ENCODE results near the gene LPXN. TPM values are rescaled to one million over a fixed set of nuclear protein-coding genes. Genes with fewer than 3 reads are reported as not detected.
A peak's percentile ranks its signal among the peaks of the same experiment; 100 is the strongest.

LPXN gene
- polyA plus RNA-seq (ENCODE audit: insufficient read length in 12 of 12), result 1 to 10 TPM in 10 of 12 donors, not detected in 2; 2.9 to 7.8 (median 4.4) TPM
- long read RNA-seq, donor 1, partial matches to known transcripts, result 74 of 86 reads
- long read RNA-seq, donor 1, other reads (novel, unspliced or antisense), result 11 of 86 reads
- long read RNA-seq, donor 2, result 0 reads
- long read RNA-seq, donor 3, result 0 reads
- long read RNA-seq, donor 4, result 0 reads
- long read RNA-seq, donor 5, result 0 reads
- long read RNA-seq, donor 6, result 0 reads
- long read RNA-seq, donor 7, result 0 reads
- long read RNA-seq, donor 8, result 0 reads
- long read RNA-seq, donor 9, result 0 reads
- long read RNA-seq, donor 10, result 0 reads
- long read RNA-seq, donor 11, result 0 reads

DNA sequence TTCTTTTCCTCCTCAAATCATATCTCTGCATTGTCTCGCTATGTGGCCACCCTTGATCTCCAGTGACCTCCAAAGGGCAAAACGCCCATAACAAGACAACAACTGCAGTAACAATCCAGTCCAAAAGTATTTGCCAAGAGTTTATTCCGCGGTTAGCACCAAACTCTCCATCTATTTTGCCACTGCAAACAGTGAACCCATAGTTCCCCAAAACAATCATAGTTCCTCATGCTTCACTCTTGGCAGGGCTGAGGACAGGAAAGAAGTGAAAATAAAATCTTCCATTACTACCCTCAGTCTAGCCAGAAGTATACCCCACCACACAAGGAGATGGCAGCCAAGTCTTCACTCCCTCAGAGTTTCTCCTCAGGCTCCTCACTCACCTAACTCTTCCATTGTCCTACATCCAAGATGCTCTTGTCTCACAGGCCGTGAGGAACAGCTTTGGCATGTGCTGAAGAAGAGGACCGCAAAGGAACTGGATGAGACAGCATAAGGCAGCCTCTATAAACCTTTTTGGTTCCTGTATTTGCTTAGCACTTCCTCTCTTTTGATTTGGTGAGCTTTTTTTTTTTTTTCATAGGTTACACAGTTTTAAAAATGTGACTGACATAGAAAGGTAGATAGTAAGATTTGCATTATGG is at the start of gene LPXN:
Gene LPXN, minus strand, starts transcription at position 480 of the 644 bp plus-strand sequence. Its CDS starts 84 bp downstream, at position 396.
- no peak for DNase-seq

DNA sequence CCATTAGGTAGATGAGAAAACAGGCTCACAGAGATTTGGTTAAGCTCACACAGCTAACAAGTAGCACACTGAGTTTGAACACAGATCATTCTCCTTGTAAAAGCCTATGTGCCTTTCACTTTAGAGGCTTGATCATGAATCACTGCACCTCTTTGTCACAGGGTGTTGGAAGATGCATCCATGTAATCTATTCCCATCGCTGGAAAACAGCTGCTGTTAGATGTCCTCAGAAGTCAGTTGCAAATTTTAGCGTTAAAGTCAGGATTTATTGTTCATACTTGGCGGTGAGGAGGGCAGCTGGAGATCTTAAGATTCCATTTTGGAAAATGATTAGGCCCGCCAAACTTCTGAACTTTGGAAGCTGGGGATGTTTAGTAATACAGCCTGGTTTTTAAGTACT is 49.4 kb upstream of the LPXN start:
- DNase-seq, result peak; percentile 10

DNA sequence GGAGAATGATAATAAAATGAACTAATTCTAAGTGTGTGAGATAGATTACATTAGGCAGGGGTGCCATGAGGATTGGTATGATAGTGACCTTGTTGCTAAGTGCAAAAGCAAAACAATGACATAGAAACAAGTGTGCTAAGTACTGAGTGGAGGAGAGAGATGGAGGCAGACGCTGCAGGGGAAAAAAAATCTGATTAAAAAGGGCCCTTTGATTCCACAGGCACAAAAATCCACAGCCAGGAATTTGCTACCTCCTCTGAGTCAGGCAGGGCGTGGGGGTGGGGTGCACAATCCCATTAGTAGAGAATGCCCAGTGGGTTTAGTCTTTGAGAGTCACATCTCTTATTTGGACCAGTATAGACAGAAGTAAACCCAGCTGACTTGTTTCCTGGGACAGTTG is 46.7 kb upstream of the LPXN start, which contains the start of gene CNTF:
Gene CNTF, plus strand, starts transcription at position 322 of the 400 bp plus-strand sequence. CDS start 88 bp downstream, outside the sequence.
- DNase-seq, result no peak

DNA sequence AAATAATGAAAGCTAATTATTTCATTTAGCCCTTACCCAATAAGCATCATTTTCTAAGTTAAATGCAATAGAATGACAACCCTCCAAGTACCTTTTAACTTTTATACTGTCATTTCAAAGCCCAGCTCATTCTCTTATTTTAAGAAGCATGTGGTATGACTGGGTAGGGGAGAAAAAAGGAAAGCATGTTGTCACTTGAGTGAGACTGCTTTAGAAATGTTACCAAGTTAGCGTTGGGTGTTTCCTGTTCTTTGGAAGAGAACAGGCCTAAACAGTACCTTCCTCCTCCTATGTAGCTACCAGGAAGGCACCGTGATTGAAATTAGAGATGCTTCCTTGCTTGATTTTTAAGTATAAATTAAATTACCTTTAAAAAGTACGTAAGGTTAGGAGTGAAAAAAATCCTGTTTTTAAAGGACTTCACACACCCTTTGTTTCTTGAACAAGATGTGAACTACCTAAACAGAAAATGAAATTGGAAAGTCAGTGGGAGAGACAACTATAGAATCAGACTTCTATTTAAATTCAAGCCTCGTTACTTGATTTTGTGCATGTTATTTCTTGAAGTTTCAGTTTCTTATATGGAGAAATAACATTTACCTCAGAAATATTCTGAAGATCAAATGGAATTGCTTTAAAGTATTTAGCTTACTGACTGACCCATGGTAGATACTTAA is 46.1 kb upstream of the LPXN start:
- no peak for DNase-seq

DNA sequence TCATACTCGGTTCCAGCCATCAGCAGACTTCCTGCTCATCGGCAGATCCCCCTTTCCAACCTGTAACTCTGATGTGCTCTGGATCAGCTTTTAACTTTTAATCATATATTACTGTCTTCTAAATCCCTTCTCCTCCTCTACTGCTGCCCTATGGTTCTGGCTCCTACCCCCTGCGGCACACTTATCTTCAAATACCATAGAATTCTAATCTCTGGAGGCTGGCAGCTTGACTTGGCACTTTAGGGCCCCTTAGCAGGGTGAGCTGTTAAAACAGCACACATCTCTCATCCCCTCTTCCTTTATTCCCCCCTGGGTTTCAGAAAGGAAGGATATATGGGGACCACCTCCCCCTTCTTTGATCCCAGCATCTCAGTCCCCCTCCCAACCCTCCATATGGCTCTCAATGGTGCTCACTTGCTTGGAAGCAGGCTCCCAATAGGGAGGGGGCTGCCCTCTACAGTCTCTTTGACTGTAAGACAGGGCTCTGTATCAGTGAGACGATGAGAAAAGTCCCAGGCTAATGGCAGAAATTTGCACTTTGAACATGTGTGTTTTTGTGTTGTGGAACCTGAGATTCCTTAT is 42.4 kb upstream of the LPXN start:
- no peak for DNase-seq

DNA sequence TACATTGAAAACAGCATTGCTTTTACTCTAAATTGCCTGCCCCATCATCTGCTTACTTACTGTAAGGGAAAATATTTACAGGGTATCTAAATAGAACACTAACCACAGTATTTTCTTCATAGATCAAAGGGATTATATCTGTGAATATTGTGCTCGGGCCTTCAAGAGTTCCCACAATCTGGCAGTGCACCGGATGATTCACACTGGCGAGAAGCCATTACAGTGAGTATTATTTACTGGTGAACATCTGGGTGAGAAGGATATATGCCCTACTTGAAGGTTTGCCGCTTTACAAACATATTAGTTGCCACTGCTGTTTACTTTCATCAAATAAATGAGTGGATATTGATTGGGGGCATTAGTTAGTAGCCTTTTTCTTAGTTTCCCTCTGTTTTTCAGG is 40.9 kb upstream of the LPXN start:
- no peak for DNase-seq

DNA sequence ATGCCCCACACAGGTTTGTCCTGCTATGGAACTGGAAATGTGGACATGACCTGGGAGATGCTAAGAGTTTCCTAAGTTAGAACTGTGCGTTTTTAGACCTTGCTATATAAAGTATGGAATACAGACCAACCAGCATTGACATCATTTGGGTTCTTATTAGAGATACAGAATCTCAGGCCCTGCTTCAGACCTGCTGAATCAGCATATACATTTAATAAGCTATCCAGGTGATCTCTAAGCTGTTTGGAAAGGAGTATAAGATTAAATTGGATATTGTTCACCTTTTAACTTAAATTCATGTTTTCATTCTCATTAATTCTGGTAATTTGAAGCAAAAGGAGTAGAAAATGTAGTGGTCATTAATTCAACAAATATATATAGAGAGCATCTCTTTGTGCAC is 39.9 kb upstream of the LPXN start:
- DNase-seq, result no peak

DNA sequence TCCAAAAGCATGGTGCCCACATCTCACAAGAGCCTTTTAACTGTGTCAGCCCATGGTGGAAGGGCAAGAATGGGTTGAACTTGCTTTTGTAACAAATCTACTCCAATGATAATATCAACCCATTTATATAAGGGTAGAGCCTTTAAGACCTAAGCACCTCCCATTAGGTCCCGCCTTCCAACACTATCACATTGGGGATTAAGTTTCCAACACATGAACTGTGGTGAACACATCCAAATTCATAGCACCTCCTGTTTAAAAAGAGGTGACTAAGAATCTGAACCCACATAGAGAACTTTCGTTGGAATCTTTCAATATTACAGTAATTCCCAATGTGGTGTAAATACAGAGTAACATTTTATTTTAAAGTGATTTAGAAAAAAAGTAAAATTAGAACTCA is 37.6 kb upstream of the LPXN start:
- DNase-seq, result no peak

DNA sequence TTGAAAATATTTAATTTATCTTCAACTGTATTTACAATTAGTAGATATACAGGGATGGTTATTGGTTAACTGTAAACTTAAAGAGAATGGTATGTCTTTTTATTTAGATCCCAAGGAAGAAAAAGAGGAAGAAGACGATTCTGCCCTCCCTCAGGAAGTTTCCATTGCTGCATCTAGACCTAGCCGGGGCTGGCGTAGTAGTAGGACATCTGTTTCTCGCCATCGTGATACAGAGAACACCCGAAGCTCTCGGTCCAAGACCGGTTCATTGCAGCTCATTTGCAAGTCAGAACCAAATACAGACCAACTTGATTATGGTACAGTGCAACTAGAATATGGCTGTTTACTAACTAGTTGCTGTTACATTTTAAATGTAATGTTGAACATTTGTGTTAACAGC is 34.1 kb upstream of the LPXN start:
- DNase-seq, result no peak

DNA sequence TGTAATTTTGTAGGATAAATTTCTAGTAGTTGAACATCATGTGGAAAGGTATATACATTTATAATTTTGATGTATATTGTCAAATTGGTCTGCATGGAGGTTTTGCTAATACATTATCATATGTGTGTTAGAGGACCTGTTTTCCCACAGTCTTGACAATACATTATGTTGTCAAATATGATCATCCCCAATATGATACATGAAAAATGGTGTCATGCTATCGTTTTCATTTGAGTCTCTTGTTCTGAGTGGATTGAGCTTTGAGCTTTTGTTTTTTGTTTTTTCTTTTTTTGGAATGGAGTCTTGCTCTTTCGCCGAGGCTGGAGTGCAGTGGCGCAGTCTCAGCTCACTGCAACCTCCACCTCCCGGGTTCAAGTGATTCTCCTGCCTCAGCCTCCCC is 32.7 kb upstream of the LPXN start:
- DNase-seq, result no peak

DNA sequence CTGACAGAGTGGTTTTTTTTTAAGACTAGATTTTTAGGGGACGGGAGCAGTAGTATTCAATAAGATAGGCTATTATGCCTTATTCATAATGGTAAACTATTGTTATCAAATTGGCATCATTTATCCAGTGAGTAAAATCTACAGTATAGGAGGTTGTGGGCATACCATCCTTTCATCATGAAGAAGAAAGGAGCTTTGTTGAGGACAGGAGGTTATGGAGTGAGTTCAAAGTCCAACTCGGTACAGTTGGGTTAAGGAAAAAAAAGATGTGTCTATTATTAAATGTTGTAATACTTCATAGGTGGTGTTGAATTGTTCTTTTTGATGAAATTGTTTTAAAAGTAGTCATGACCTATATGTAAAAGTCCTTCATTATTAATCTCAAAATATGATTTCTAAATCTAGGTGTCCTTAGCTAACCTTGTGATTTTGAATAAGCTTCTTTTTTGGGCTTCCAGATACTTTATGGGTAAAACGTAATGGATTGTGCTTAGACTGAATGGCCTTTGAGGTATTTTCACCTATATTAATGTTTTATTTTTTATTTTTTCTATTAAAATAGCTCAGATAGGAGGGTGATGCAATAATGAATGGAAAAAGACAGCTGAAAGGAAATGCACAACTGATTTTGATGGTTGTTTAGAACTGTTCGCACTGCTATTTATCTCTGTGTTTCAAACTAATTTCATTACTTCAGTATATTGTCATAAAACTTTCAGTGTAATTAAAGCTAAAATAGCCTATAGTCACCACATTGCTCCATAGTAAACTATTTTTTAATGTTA is 31.5 kb upstream of the LPXN start:
- DNase-seq, result no peak

DNA sequence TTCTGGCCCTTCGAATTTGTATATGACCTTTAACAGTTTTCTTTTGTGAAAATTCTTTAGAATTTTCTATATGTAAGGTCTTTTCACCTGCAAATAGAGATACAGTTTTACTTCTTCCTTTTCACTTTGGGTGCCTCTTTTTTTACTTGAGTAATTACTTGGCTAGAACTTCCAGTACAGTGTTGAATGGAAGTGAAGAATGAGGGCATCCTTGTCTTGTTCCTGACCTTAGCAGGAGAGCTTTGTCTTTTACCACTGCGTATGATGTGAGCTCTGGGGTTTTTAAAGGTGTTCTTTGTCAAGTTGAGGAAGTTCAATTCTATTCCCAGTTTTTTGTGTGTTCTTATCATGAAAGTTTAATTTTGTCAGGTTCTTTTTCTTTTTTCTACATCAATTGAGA is 24.9 kb upstream of the LPXN start:
- DNase-seq, result no peak

DNA sequence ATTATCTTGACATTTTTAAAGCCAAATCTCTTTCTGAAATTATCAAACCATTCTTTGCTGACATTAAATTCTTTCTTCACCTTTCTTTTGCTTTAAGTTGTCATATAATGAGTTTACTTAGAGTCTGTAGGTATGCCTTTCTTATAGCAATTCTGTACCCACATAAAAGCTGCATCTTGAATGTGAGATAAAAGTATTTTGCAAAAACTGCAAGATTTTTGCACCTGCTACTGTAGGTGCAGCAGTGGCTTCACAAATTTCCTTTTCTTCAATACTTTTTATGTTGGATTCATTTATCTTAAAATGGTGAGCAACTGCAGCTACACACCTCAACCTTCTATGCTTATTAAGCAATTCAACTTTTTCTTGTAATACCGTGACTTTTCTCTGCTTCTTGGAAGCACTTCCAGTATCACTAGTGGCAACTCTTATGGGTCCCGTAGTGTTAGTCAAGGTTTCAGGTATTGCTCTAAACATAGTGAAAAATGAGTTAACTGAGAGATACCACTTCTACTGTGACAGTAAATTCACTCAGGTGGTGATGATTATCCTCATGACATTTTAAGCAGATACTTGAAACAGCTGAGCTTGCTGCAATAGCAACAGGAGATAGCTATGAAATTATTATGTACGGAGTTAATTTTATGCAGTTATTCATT is 22.0 kb upstream of the LPXN start:
- no peak for DNase-seq

DNA sequence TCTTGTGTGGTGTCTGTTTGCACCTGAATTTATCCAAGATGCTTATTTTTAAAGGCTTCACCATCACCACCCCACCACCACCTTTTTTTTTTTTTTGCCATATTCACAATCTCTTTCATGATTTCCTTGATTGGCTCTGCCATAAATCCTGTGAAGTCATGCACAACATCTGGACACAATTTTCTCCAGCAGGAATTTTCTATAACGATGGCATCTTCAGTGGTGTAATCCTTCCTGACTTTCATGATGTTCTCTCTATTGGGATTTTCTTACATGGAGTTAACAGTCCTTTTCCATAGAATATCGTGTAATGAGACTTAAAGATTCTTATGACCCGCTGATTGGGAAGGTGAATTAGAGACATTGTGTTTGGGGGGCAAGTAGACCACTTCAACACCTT is 21.0 kb upstream of the LPXN start:
- DNase-seq, result no peak

DNA sequence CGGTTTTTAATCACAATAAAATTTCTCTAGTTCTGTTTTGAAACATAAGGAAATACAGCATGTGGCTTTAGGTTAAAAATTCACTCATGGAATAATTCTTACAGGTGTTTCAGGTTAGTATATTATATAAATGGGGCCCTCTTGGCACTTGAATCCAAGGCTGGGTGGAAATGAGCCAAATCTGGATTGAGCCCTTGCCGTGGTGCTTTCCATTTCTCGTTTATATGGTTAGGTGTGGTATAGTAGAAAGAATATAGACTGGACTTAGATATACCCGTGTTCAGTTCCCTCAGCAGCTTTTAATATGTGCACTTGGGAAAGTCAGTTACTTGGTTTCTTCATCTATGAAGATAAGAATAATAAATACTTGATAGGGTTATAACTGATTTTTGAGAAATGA is 19.2 kb upstream of the LPXN start:
- DNase-seq, result no peak

DNA sequence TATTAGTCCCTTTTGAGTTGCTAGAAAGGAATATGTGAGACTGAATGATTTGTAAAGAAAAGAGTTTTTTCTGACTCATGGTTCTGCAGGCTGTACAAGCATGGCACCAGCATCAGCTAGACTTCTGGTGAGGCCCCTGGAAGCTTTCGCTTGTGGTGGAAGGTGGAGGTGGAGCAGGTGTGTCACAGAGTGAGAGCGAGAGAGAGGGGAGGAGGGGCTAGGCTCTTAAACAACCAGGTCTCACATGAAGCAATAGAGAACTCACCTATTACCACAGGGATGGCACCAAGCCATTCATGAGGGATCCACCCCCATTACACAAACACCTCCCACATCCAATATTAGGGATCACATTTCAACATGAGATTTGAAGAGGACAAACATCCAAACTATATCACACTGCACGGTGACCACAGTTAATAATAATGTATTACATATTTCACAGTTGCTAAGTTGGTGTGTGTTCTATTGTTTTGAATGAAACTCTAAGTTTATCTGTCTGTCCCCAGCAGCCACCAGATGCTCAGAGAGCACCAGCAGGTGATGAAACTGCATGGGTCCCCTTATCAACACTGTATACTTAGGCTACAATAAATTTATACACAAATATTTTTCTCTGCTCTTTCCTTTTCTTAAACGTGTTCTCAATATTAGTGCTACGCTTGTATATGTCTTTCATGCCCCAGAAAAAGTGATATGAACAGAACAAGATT is 17.3 kb upstream of the LPXN start:
- no peak for DNase-seq

DNA sequence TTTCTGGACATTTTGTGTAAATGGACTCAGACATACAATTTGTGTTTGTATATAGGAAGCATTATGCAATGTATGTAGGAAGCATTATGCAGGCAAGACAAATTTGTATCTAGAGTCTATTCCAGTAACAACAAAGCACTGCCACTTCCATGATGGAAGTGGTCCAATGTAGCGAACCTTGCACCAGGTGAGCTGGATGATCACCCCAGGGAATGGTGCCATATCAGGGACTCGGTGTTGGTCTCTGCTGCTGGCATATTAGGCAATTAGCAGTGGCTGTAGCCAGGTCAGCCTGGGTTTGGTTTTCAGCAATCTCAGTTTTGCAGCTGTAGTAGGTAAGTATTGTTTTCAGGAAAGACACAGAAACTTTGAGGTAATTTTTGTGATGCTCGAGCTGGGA is 16.0 kb upstream of the LPXN start:
- no peak for DNase-seq

DNA sequence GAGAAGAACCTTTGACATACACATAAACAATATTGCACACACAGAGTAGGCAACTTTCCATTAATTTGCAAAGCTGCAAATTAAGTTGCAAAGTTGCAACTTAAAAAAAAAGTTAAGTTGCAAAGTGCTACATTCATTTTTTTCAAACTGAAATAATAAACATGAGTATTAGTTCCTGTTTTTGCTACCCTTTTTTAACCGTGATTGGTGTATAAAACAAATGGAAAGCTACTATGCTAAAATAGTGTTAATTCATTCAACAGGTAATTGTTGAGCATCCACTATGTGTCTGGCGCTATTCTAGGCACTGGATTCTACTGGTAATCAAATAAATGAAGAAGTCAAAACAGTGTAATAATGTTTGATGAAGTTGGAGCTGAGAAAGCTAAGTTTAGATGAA is 11.3 kb upstream of the LPXN start:
- DNase-seq, result no peak

DNA sequence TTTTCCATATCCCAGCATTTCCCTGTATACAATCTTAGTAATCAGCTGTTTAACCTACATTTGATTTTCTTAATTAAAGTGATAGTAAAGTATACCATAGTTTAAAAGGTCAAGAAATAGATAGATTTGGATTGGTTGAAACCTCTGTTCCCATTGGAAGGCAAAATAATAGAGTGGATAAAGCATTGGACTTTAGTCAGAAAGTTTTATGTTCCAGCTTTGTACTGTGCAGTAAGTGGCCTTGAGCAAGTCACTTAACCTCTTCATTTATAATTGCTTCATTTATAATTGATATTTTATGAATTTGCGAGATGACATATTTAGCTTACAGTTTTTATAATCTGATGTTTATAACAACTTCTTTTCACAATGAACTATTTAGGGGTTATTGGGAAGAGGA is 6.8 kb upstream of the LPXN start:
- DNase-seq, result no peak

DNA sequence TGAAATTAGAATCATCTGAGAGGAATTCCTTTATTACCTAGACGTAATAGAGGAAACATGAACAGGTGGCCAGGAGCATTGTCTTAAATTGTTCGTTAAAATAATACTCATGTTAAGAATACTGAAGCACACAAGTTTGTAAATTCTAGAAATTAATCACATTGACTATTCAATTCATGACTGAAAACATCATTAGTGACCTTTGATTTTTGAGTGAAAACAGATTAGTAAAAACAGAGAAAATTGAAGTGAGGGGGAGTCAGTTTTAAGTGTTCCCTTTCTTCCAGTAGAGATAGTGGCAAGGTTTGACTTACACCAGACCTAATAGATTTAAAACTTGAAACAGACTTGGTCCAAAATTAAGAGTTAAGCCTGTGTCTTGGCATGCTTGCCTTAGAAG is 4.7 kb upstream of the LPXN start:
- no peak for DNase-seq
